Activated effector memory CD4-positive, alpha-beta T cell treated with anti-CD3 and anti-CD28 coated beads, Interleukin-2, amount 50 U/mL, for 16 hours (primary cell): ENCODE measurements around the gene SLC25A28.

Experiments used
- DNase-seq: peaks from one replicate; pipeline ENCODE4 v3.0.0-alpha.2; 2020

The SLC25A28 gene

GRCh38 chr10:99579971-99580370 lies 40.3 kb downstream of the SLC25A28 start:
- no peak for DNase-seq

- DNase-seq: no peak
Observed at GRCh38 chr10:99573790-99574189, 46.4 kb downstream of the SLC25A28 start.

GRCh38 chr10:99571816-99572215 lies 48.4 kb downstream of the SLC25A28 start:
- no peak for DNase-seq

GRCh38 chr10:99569961-99570360 lies 50.3 kb downstream of the SLC25A28 start:
- no peak for DNase-seq

- no peak for DNase-seq
Observed at GRCh38 chr10:99569253-99569939, 50.8 kb downstream of the SLC25A28 start.

GRCh38 chr10:99565166-99565565 lies 55.1 kb downstream of the SLC25A28 start:
- DNase-seq: no peak

- no peak for DNase-seq
Observed at GRCh38 chr10:99564361-99564760, 55.9 kb downstream of the SLC25A28 start.

- no peak for DNase-seq
Observed at GRCh38 chr10:99562631-99563030, 57.6 kb downstream of the SLC25A28 start.
